IMR-90 (cell line): ENCODE data around the gene PDE5A.

Experiments used
- BHLHE40 ChIP-seq: fragments of 150-350 bp; IDR thresholded peaks from 2 replicates; pipeline ENCODE4 v1.6.1; 2016; ENCODE audit warnings: mild to moderate bottlenecking, low read depth, low read length
- CTCF ChIP-seq: conservative IDR thresholded peaks from 2 replicates; pipeline ENCODE4 v1.5.1; 2012; ENCODE audit warnings: mild to moderate bottlenecking, low read depth, low read length, improper control_type of control experiment
- MAFK ChIP-seq: IDR thresholded peaks from 2 replicates; pipeline ENCODE4 v1.6.1; 2012; ENCODE audit warnings: low read depth, low read length, improper control_type of control experiment
- MXI1 ChIP-seq: IDR thresholded peaks from 2 replicates; pipeline ENCODE4 v1.6.1; 2012; ENCODE audit warnings: low read depth, mild to moderate bottlenecking, low read length, moderate library complexity, borderline replicate concordance
- POLR2A ChIP-seq: IDR thresholded peaks from 2 replicates; pipeline ENCODE4 v1.6.1; 2012; ENCODE audit warnings: mild to moderate bottlenecking, low read depth, low read length
- RAD21 ChIP-seq: IDR thresholded peaks from 2 replicates; pipeline ENCODE4 v1.6.1; 2012; ENCODE audit warnings: low read length, improper control_type of control experiment
- SMC3 ChIP-seq: fragments of 150-350 bp; IDR thresholded peaks from 2 replicates; pipeline ENCODE4 v1.6.1; 2016; ENCODE audit warnings: low read depth, mild to moderate bottlenecking, antibody characterized with exemption, low read length, moderate library complexity

GRCh38 chr4:119615068-119615719 is 13.4 kb downstream of the PDE5A start:
- no peak for TF ChIP-seq CTCF
- TF ChIP-seq MAFK: no peak
- no peak for TF ChIP-seq POLR2A
- TF ChIP-seq RAD21: no peak
- TF ChIP-seq SMC3: no peak
- TF ChIP-seq BHLHE40: no peak
- TF ChIP-seq MXI1: no peak
